HCT116 (cell line): ENCODE measurements around the gene BSPRY.

ENCODE experiments used
- EGR1 ChIP-seq: IDR thresholded peaks from 2 replicates; pipeline ENCODE4 v1.6.1; 2012; ENCODE audit warnings: low read depth
- TF ChIP-seq, protein P1 (sequence below), 3 experiments: fragments of 200-600 bp in 1 of 3; sonication (generic) in 1 of 3; IDR thresholded peaks in 2 of 3; conservative IDR thresholded peaks in 1 of 3; 2 replicates each; pipeline ENCODE4 v1.5.1; 2012 to 2017; ENCODE audit warnings: low read depth in 2 of 3, low read length in 2 of 3, antibody characterized with exemption in 1 of 3, borderline replicate concordance in 1 of 3, control low read depth in 1 of 3, mild to moderate bottlenecking in 1 of 3, mixed read lengths in 1 of 3, mixed run types in 1 of 3, moderate library complexity in 1 of 3; ENCODE audit not compliant: insufficient read depth in 1 of 3
- TF ChIP-seq, protein P2 (sequence below): IDR thresholded peaks from 2 replicates; pipeline ENCODE4 v1.6.1; 2011; ENCODE audit warnings: mild to moderate bottlenecking, low read length, moderate library complexity; ENCODE audit not compliant: insufficient replicate concordance; ENCODE audit errors: extremely low read depth
- TF ChIP-seq, protein P3 (sequence below): IDR thresholded peaks from 2 replicates; pipeline ENCODE4 v1.6.1; 2012

DNA sequence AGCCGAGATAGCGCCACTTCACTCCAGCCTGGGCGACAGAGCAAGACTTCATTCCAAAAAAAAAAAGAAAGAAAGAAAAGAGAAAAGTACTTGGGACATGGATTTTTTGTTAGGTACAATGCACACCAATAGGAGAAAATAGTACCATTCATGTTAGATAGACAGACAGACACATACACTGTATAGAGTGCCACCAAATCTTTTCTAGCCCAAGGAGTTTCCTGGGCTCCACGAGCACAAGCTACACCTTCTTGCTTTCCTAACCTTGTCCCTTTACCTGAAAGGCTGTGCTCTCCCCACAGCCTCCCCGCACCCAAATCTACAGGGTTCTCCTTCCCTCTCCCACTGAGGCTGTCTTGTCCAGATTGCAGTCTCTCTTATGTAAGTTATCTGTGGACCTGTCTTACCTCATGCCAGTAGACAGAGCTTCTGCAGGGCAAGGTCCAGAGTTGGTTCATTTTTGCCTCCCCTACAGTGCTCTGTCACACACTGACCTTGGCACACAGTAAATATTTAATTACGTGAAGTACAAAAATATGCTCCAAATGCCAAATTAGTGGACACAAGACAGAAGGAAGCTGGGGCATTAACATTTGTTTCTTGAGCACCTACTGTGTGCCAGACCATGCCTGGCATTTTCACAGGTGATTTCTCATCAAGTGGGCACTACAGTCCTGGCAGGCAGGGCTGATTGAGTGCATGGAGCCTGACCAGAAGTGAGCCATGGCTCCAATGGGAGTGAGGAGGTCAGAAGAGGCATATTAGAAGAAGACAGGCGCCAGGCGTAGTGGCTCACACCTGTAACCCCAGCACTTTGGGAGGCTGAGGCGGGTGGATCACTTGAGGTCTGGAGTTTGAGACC, 45.9 kb downstream of the BSPRY start:
- TF ChIP-seq, protein P1, sequence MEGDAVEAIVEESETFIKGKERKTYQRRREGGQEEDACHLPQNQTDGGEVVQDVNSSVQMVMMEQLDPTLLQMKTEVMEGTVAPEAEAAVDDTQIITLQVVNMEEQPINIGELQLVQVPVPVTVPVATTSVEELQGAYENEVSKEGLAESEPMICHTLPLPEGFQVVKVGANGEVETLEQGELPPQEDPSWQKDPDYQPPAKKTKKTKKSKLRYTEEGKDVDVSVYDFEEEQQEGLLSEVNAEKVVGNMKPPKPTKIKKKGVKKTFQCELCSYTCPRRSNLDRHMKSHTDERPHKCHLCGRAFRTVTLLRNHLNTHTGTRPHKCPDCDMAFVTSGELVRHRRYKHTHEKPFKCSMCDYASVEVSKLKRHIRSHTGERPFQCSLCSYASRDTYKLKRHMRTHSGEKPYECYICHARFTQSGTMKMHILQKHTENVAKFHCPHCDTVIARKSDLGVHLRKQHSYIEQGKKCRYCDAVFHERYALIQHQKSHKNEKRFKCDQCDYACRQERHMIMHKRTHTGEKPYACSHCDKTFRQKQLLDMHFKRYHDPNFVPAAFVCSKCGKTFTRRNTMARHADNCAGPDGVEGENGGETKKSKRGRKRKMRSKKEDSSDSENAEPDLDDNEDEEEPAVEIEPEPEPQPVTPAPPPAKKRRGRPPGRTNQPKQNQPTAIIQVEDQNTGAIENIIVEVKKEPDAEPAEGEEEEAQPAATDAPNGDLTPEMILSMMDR (IDR thresholded peaks at IDR 0.05 in 2 of 3, conservative IDR thresholded peaks at IDR 0.05 in 1 of 3; ENCODE audit: borderline replicate concordance in 1 of 3, insufficient read depth in 1 of 3, low read depth in 2 of 3, low read length in 2 of 3), result no peak
- TF ChIP-seq, protein P2, sequence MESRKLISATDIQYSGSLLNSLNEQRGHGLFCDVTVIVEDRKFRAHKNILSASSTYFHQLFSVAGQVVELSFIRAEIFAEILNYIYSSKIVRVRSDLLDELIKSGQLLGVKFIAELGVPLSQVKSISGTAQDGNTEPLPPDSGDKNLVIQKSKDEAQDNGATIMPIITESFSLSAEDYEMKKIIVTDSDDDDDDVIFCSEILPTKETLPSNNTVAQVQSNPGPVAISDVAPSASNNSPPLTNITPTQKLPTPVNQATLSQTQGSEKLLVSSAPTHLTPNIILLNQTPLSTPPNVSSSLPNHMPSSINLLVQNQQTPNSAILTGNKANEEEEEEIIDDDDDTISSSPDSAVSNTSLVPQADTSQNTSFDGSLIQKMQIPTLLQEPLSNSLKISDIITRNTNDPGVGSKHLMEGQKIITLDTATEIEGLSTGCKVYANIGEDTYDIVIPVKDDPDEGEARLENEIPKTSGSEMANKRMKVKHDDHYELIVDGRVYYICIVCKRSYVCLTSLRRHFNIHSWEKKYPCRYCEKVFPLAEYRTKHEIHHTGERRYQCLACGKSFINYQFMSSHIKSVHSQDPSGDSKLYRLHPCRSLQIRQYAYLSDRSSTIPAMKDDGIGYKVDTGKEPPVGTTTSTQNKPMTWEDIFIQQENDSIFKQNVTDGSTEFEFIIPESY, result no peak
- TF ChIP-seq EGR1, result no peak
- TF ChIP-seq, protein P3, sequence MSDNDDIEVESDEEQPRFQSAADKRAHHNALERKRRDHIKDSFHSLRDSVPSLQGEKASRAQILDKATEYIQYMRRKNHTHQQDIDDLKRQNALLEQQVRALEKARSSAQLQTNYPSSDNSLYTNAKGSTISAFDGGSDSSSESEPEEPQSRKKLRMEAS, result no peak
